WTC11 (cell line): ENCODE measurements around the gene FDXR. TPM values are rescaled to one million over a fixed set of nuclear protein-coding genes. Genes with fewer than 3 reads are reported as not detected.

ENCODE experiments used
- ATAC-seq: fragments of 200-7000 bp; cut with Tn5 transposase; 2 replicates; pipeline ENCODE4 v1.10.0; 2021; ENCODE audit warnings: mild to moderate bottlenecking, moderate library complexity
- CTCF ChIA-PET: fragments of 300-600 bp; sonication (Branson Sonifier 250); formaldehyde crosslinking; loops from one replicate; lab custom pipeline; 2021; ENCODE audit warnings: antibody characterized with exemption; lab: Charles Lee
- POLR2A ChIA-PET: fragments of 350-600 bp; sonication (Branson Sonifier 250); formaldehyde crosslinking; loops from one replicate; lab custom pipeline; 2021; ENCODE audit warnings: antibody characterized with exemption; lab: Charles Lee
- DNase-seq: peaks from one replicate; pipeline ENCODE4 v3.0.0; 2021; ENCODE audit warnings: low spot score
- H3K27ac Mint-ChIP-seq: 2 replicates; pipeline ENCODE4 v1.8.0; 2021; ENCODE audit warnings: mixed read lengths
- H3K27me3 Mint-ChIP-seq: 2 replicates; pipeline ENCODE4 v1.8.0; 2021; ENCODE audit warnings: low read depth, mild to moderate bottlenecking, moderate library complexity, mixed read lengths
- H3K36me3 Mint-ChIP-seq: 2 replicates; pipeline ENCODE4 v1.8.0; 2021; ENCODE audit warnings: mixed read lengths
- H3K4me1 Mint-ChIP-seq: 2 replicates; pipeline ENCODE4 v1.8.0; 2022; ENCODE audit warnings: mixed read lengths
- H3K4me3 Mint-ChIP-seq: 2 replicates; pipeline ENCODE4 v1.8.0; 2021; ENCODE audit warnings: mild to moderate bottlenecking, moderate library complexity, mixed read lengths
- H3K9me3 Mint-ChIP-seq: 2 replicates; pipeline ENCODE4 v1.8.0; 2021; ENCODE audit warnings: mixed read lengths
- ATF1 ChIP-seq: sonication (generic); formaldehyde crosslinking; IDR thresholded peaks from 2 replicates; pipeline ENCODE4 v1.8.1; 2023; ENCODE audit warnings: mild to moderate bottlenecking, moderate library complexity, missing genetic modification reagents
- CBFB ChIP-seq: sonication (generic); formaldehyde crosslinking; IDR thresholded peaks from 2 replicates; pipeline ENCODE4 v1.8.1; 2022; ENCODE audit warnings: mild to moderate bottlenecking, low read depth, missing genetic modification reagents
- CREM ChIP-seq: sonication (generic); formaldehyde crosslinking; IDR thresholded peaks from 2 replicates; pipeline ENCODE4 v1.8.1; 2022; ENCODE audit warnings: mild to moderate bottlenecking, missing genetic modification reagents, moderate library complexity
- ESRRA ChIP-seq: sonication (generic); formaldehyde crosslinking; IDR thresholded peaks from 2 replicates; pipeline ENCODE4 v1.8.1; 2022; ENCODE audit warnings: mild to moderate bottlenecking, missing genetic modification reagents, borderline replicate concordance
- HMGA2 ChIP-seq: fragments of 250-450 bp; sonication (Bioruptor Pico); IDR thresholded peaks from 2 replicates; pipeline ENCODE4 v1.4.0; 2021; ENCODE audit warnings: mild to moderate bottlenecking, moderate library complexity
- MXD4 ChIP-seq: fragments of 250-450 bp; sonication (Bioruptor Pico); IDR thresholded peaks from 2 replicates; pipeline ENCODE4 v1.8.0; 2021; ENCODE audit warnings: mild to moderate bottlenecking, moderate library complexity, borderline replicate concordance
- MYBL2 ChIP-seq: sonication (generic); formaldehyde crosslinking; IDR thresholded peaks from 2 replicates; pipeline ENCODE4 v1.8.1; 2023; ENCODE audit warnings: mild to moderate bottlenecking, moderate library complexity, missing genetic modification reagents
- NFE2L1 ChIP-seq: sonication (generic); formaldehyde crosslinking; IDR thresholded peaks from 2 replicates; pipeline ENCODE4 v1.8.1; 2023; ENCODE audit warnings: missing genetic modification reagents
- OVOL2 ChIP-seq: fragments of 250-450 bp; sonication (Bioruptor Pico); IDR thresholded peaks from 2 replicates; pipeline ENCODE4 v1.9.0; 2021; ENCODE audit warnings: mild to moderate bottlenecking, borderline replicate concordance
- SMAD3 ChIP-seq: sonication (generic); formaldehyde crosslinking; IDR thresholded peaks from 2 replicates; pipeline ENCODE4 v1.8.0; 2022; ENCODE audit warnings: missing genetic modification reagents, mild to moderate bottlenecking, borderline replicate concordance
- TCF7 ChIP-seq: sonication (generic); formaldehyde crosslinking; IDR thresholded peaks from 2 replicates; pipeline ENCODE4 v1.8.0; 2022; ENCODE audit warnings: mild to moderate bottlenecking, low read depth, missing genetic modification reagents, moderate library complexity
- ZNF219 ChIP-seq: sonication (generic); formaldehyde crosslinking; IDR thresholded peaks from 2 replicates; pipeline ENCODE4 v1.8.0; 2023; ENCODE audit warnings: missing genetic modification reagents, mild to moderate bottlenecking, borderline replicate concordance
- ZNF263 ChIP-seq: sonication (generic); formaldehyde crosslinking; IDR thresholded peaks from 2 replicates; pipeline ENCODE4 v1.8.1; 2022; ENCODE audit warnings: low read depth, mild to moderate bottlenecking, moderate library complexity, missing genetic modification reagents
- ZNF317 ChIP-seq: sonication (generic); formaldehyde crosslinking; IDR thresholded peaks from 2 replicates; pipeline ENCODE4 v1.8.1; 2023; ENCODE audit warnings: low read depth, mild to moderate bottlenecking, moderate library complexity, missing genetic modification reagents, borderline replicate concordance
- ZNF396 ChIP-seq: fragments of 250-450 bp; sonication (Bioruptor Pico); IDR thresholded peaks from 2 replicates; pipeline ENCODE4 v1.8.0; 2021; ENCODE audit warnings: mild to moderate bottlenecking, moderate library complexity, borderline replicate concordance
- ZNF532 ChIP-seq: fragments of 250-450 bp; sonication (Bioruptor Pico); IDR thresholded peaks from 2 replicates; pipeline ENCODE4 v1.9.0; 2021; ENCODE audit warnings: mild to moderate bottlenecking, borderline replicate concordance
- total RNA-seq: library from RNA; stranded (reverse); gene quantifications from 3 replicates; pipeline ENCODE4 v1.2.3, GENCODE V29; 2021
- TF ChIP-seq, protein P1 (sequence below): fragments of 200-600 bp; IDR thresholded peaks from 2 replicates; pipeline ENCODE4 v1.8.0; 2022; ENCODE audit warnings: antibody characterized with exemption
- TF ChIP-seq, protein P2 (sequence below): sonication (generic); formaldehyde crosslinking; IDR thresholded peaks from 2 replicates; pipeline ENCODE4 v1.8.1; 2022; ENCODE audit warnings: low read depth, missing genetic modification reagents, borderline replicate concordance
- TF ChIP-seq, protein P3 (sequence below): fragments of 250-450 bp; sonication (Bioruptor Pico); IDR thresholded peaks from 2 replicates; pipeline ENCODE4 v1.9.0; 2021; ENCODE audit warnings: mild to moderate bottlenecking
- TF ChIP-seq, protein P4 (sequence below): sonication (generic); formaldehyde crosslinking; IDR thresholded peaks from 2 replicates; pipeline ENCODE4 v1.8.0; 2022; ENCODE audit warnings: mild to moderate bottlenecking, missing genetic modification reagents

Gene FDXR
- total RNA-seq, 1 experiment from 2014 or later: 52.8 TPM

DNA sequence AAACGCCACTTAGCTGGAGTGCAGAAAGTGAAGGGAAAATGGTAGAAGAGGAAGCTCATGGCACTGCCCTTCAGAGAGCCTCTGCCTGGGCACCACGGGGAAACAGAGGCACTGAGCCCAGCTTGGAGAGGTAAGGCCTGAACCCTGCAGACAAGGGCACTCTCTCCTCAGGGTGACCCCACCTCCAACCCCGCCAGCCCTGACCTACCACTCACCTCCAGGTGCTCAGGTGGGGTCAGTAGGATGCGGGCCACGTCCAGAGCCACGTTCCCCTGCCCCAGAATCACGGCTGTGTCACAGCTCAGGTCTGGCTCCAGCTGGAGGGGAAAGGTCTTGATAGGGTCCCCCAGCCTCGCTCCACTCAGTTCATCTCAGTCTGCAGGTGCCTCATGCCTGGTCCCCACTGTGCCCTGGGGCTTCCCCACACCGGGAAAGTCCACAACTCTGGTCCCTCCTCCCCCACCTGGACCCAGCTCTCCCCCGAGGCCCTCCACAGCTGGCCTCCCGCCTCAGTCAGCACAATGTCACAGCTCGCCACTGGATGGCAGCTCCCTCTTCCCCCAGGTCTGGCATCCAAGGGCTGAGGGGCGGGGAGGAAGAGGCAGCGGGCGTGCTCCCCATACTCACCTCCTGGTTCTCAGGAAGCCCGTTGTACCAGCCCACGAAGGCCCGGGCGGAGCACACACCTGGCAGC is 7.1 kb downstream of the FDXR start:
- TF ChIP-seq ATF1 (CRISPR knock-in tag): 0 out of 2 replicates have a peak, but pooled peaks have one; percentile 17
- TF ChIP-seq ZNF532 (CRISPR knock-in tag): no peak
- TF ChIP-seq SMAD3: no peak
- TF ChIP-seq ZNF219 (CRISPR knock-in tag): no peak
- TF ChIP-seq ZNF317 (CRISPR knock-in tag): no peak
- TF ChIP-seq MYBL2 (CRISPR knock-in tag): no peak
- TF ChIP-seq CBFB: no peak
- TF ChIP-seq ZNF396: no peak
- TF ChIP-seq ESRRA (CRISPR knock-in tag): no peak
- TF ChIP-seq OVOL2: no peak
- TF ChIP-seq CREM (CRISPR knock-in tag): no peak
- peak; percentile 63; the same call in 1 of the 2 replicates for TF ChIP-seq ZNF263 (CRISPR knock-in tag)
- peaks cover 14% of the 10 kb centered on the region for H3K4me1 Mint-ChIP-seq
- H3K27me3 Mint-ChIP-seq: peaks cover 20% of the 10 kb centered on the region
- no peaks in the 10 kb centered on the region for H3K9me3 Mint-ChIP-seq
- ChIA-PET CTCF (interaction anchor here (0.5 to 14.0 kb wide), 32 partner anchors 8 to 248 kb away, joined by 3 to 347 read pairs (median 4); partner anchors contain the start of genes OTOP2 and RAB37), POLR2A (no interaction called here)
- DNase-seq (no peak), ATAC-seq (peak; percentile 7; the same call in 1 of the 2 replicates)
- H3K4me3 Mint-ChIP-seq: no peak overlapping the region
- H3K27ac Mint-ChIP-seq: no peak overlapping the region
- H3K36me3 Mint-ChIP-seq: peaks cover 17% of the 10 kb centered on the region; the same call in 1 of the 2 replicates

DNA sequence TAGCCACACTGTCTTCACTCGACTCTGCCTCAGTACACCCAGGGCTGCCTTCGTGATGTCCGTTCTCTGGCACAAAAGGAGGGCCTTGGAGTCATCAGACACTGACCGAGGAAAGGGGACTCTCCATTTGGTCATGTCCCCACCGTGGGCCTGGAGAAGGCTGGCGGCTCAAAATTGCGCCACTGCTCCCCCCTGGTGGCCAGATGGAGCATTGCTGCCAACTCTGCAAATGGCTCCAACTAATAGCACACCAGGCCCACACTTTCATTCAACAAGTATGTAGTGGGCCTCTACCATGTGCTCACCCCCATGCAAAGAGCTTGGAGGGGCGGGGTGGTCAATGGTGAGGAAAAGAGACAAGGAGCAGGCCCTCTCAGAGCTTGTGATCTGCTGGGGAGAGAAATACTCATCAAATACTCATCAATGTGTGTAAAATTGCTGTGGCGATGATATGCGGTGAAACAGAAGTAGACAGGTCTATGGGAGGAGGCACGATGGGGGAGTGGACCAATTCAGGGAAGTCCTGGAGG is 7.9 kb downstream of the FDXR start:
- CTCF ChIA-PET: interaction anchor here (0.5 to 14.0 kb wide), 27 partner anchors 8 to 249 kb away, joined by 3 to 347 read pairs (median 4); partner anchors contain the start of genes OTOP2 and RAB37
- H3K27ac Mint-ChIP-seq: peak overlapping the region; percentile 16
- peak; percentile 87 for DNase-seq
- POLR2A ChIA-PET: no interaction called here
- peaks cover 27% of the 10 kb centered on the region for H3K27me3 Mint-ChIP-seq
- H3K4me1 Mint-ChIP-seq: peaks cover 14% of the 10 kb centered on the region
- H3K9me3 Mint-ChIP-seq: no peaks in the 10 kb centered on the region
- TF ChIP-seq, protein P1, sequence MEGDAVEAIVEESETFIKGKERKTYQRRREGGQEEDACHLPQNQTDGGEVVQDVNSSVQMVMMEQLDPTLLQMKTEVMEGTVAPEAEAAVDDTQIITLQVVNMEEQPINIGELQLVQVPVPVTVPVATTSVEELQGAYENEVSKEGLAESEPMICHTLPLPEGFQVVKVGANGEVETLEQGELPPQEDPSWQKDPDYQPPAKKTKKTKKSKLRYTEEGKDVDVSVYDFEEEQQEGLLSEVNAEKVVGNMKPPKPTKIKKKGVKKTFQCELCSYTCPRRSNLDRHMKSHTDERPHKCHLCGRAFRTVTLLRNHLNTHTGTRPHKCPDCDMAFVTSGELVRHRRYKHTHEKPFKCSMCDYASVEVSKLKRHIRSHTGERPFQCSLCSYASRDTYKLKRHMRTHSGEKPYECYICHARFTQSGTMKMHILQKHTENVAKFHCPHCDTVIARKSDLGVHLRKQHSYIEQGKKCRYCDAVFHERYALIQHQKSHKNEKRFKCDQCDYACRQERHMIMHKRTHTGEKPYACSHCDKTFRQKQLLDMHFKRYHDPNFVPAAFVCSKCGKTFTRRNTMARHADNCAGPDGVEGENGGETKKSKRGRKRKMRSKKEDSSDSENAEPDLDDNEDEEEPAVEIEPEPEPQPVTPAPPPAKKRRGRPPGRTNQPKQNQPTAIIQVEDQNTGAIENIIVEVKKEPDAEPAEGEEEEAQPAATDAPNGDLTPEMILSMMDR: peak; percentile 97
- TF ChIP-seq NFE2L1 (CRISPR knock-in tag): no peak
- peak; percentile 63 for ATAC-seq
- peaks cover 16% of the 10 kb centered on the region; the same call in 1 of the 2 replicates for H3K36me3 Mint-ChIP-seq
- H3K4me3 Mint-ChIP-seq: no peak overlapping the region

- ChIA-PET CTCF (interaction anchor here (0.5 to 14.0 kb wide), 12 partner anchors 9 to 122 kb away, joined by 3 to 347 read pairs (median 4); partner anchors contain the start of genes FDXR, NAT9 and OTOP2), POLR2A (no interaction called here)
- H3K27me3 Mint-ChIP-seq: peaks cover 29% of the 10 kb centered on the region
- peaks cover 10% of the 10 kb centered on the region; the same call in 1 of the 2 replicates for H3K36me3 Mint-ChIP-seq
- no peak overlapping the region for H3K4me3 Mint-ChIP-seq
- ATAC-seq: no peak
- DNase-seq: no peak
- H3K9me3 Mint-ChIP-seq: no peaks in the 10 kb centered on the region
- H3K27ac Mint-ChIP-seq: no peak overlapping the region
- H3K4me1 Mint-ChIP-seq: peaks cover 14% of the 10 kb centered on the region
- TF ChIP-seq MXD4 (CRISPR knock-in tag) (no peak), HMGA2 (CRISPR knock-in tag) (no peak), TCF7 (CRISPR knock-in tag) (no peak)
- TF ChIP-seq, protein P2, sequence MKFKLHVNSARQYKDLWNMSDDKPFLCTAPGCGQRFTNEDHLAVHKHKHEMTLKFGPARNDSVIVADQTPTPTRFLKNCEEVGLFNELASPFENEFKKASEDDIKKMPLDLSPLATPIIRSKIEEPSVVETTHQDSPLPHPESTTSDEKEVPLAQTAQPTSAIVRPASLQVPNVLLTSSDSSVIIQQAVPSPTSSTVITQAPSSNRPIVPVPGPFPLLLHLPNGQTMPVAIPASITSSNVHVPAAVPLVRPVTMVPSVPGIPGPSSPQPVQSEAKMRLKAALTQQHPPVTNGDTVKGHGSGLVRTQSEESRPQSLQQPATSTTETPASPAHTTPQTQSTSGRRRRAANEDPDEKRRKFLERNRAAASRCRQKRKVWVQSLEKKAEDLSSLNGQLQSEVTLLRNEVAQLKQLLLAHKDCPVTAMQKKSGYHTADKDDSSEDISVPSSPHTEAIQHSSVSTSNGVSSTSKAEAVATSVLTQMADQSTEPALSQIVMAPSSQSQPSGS: no peak
- TF ChIP-seq, protein P3, sequence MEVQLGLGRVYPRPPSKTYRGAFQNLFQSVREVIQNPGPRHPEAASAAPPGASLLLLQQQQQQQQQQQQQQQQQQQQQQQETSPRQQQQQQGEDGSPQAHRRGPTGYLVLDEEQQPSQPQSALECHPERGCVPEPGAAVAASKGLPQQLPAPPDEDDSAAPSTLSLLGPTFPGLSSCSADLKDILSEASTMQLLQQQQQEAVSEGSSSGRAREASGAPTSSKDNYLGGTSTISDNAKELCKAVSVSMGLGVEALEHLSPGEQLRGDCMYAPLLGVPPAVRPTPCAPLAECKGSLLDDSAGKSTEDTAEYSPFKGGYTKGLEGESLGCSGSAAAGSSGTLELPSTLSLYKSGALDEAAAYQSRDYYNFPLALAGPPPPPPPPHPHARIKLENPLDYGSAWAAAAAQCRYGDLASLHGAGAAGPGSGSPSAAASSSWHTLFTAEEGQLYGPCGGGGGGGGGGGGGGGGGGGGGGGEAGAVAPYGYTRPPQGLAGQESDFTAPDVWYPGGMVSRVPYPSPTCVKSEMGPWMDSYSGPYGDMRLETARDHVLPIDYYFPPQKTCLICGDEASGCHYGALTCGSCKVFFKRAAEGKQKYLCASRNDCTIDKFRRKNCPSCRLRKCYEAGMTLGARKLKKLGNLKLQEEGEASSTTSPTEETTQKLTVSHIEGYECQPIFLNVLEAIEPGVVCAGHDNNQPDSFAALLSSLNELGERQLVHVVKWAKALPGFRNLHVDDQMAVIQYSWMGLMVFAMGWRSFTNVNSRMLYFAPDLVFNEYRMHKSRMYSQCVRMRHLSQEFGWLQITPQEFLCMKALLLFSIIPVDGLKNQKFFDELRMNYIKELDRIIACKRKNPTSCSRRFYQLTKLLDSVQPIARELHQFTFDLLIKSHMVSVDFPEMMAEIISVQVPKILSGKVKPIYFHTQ (CRISPR knock-in tag): no peak
- TF ChIP-seq, protein P4, sequence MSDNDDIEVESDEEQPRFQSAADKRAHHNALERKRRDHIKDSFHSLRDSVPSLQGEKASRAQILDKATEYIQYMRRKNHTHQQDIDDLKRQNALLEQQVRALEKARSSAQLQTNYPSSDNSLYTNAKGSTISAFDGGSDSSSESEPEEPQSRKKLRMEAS (CRISPR knock-in tag): no peak
Observed at GRCh38 chr17:74864297-74864865, 8.4 kb downstream of the FDXR start.
